ENCODE results near the gene FAM83C.

- no peak for TF ChIP-seq CTCF (IDR thresholded peaks at IDR 0.05)
- TF ChIP-seq POLR2A (IDR thresholded peaks at IDR 0.05; ENCODE audit: low read depth) = no peak
- no peak for TF ChIP-seq POLR2AphosphoS5 (IDR thresholded peaks at IDR 0.05)
- TF ChIP-seq EP300 (IDR thresholded peaks at IDR 0.05) = no peak
Observed at GRCh38 chr20:35267092-35267491, 25.1 kb downstream of the FAM83C start.
